ENCODE measurements around the gene M6PR.

DNA sequence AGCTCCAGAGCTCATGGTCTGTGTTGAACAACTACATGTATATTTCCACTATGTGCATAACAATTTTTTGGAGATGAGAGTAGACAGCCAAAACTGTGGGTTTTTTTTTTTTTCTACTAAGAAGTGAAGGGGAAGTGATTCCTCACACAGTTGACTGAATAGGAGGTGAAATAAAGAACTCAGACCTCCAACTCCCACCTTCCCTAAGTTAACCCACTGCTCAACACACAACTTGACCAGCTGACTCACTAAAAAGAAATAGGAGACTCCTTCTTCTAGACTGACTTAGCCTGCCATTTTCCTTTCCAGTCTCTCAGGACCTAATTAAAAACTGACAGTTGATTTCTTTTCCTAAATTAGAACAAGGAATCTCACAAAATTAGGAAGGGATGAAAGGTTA lies 1.7 kb downstream of the M6PR start:
- no peak for TF ChIP-seq REST (IDR thresholded peaks at IDR 0.05; ENCODE audit: borderline replicate concordance)
- TF ChIP-seq, protein P1, sequence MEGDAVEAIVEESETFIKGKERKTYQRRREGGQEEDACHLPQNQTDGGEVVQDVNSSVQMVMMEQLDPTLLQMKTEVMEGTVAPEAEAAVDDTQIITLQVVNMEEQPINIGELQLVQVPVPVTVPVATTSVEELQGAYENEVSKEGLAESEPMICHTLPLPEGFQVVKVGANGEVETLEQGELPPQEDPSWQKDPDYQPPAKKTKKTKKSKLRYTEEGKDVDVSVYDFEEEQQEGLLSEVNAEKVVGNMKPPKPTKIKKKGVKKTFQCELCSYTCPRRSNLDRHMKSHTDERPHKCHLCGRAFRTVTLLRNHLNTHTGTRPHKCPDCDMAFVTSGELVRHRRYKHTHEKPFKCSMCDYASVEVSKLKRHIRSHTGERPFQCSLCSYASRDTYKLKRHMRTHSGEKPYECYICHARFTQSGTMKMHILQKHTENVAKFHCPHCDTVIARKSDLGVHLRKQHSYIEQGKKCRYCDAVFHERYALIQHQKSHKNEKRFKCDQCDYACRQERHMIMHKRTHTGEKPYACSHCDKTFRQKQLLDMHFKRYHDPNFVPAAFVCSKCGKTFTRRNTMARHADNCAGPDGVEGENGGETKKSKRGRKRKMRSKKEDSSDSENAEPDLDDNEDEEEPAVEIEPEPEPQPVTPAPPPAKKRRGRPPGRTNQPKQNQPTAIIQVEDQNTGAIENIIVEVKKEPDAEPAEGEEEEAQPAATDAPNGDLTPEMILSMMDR (IDR thresholded peaks at IDR 0.05; ENCODE audit: poor library complexity, severe bottlenecking): no peak
- TF ChIP-seq MXI1 (conservative IDR thresholded peaks at IDR 0.05; ENCODE audit: poor library complexity, severe bottlenecking): no peak
- no peak for TF ChIP-seq EZH2 (IDR thresholded peaks at IDR 0.05; ENCODE audit: borderline replicate concordance, insufficient read depth, low read length, poor library complexity, severe bottlenecking)
- no peak for TF ChIP-seq SMC3 (conservative IDR thresholded peaks at IDR 0.05; ENCODE audit: poor library complexity)
- TF ChIP-seq TAF1 (IDR thresholded peaks at IDR 0.05; ENCODE audit: low read depth): no peak
